ENCODE measurements around the gene ATP13A3.
"Not testable (repeated sequence)": the region's sequence is repeated elsewhere in the genome, so short reads cannot be mapped to it uniquely, and the experiment has no call there.

The ATP13A3 gene

DNA sequence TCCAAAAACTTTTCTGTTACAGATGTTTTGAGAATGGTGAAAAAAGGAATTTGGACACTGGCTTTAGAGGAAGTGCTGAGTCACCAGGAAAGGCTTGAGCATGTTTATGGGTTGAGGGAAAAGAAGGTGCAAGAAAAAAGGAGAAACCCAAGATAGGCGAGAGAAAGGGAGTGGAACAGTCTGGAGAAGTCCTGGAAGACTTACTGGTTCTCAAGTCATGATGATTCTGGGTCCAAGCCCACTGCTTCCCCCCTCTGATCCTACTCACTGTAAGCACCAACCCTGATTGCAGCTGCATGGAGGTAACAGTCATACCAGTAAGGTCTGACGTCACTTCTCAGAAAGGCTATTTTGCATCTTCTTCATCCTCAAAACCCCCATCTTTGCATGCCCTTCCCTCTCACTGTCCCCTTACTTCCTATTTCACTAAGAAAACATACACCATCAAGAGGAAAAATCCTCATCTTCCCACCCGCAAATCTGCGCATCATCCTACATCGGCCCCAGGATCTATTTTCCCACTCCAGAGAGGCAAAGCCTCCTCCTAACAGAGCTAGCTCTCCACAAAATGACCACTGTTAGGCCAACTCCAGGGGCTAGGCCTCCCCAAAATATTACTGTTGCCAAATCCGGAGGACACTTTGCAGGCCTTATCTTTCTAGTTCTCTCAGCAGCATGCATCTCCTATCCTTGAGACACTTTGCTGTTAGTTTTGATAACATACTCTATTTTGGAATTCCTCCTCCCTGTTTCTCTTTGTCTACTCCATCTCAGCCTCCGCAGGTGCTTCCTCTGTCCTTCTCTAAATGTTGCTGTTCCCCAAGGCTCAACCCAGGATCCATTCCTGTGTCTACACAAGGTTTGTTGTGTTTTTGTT lies 3.2 kb upstream of the ATP13A3 start:
- no peak for FAIRE-seq
- no peak for TF ChIP-seq POLR2A (IDR thresholded peaks at IDR 0.05; ENCODE audit: low read depth, low read length)
- DNase-seq (ENCODE audit: insufficient read length, low spot score): peak; percentile 44

DNA sequence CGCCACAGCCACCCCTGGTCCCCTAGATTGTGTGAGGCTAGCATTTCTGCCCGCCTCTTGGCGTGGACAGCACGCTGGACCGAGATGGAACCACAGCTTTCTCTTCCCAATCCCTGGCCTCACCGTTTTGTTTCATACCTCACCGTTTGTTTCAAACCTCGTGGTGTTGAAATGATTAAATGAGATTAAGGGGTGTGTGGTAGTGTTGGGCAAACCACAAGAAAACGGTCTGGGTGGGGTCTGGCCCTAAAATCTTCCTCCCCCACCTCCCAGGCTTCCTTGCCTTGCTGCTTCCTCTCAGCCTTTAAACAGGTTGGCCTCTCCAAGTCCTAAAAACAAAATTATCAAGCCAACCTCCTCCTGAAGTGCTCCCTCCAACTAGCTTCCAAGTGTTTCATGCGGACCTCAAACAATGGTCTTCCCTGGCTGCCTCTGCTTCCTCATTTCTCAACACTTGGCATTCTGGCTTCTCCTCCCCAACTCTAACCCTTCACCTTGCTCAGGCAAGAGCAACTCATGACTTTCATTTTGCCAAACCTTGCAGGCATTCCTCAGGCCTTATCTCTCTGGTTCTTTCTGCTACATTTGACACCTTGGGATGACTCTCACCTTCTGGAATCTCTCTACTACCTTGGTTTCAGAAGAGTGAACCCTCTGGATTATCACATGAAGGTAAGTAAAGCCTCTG lies 1.4 kb upstream of the ATP13A3 start:
- no peak for TF ChIP-seq POLR2A (IDR thresholded peaks at IDR 0.05; ENCODE audit: low read depth, low read length)
- DNase-seq (ENCODE audit: insufficient read length, low spot score) (peak; percentile 31), FAIRE-seq (no peak)

DNA sequence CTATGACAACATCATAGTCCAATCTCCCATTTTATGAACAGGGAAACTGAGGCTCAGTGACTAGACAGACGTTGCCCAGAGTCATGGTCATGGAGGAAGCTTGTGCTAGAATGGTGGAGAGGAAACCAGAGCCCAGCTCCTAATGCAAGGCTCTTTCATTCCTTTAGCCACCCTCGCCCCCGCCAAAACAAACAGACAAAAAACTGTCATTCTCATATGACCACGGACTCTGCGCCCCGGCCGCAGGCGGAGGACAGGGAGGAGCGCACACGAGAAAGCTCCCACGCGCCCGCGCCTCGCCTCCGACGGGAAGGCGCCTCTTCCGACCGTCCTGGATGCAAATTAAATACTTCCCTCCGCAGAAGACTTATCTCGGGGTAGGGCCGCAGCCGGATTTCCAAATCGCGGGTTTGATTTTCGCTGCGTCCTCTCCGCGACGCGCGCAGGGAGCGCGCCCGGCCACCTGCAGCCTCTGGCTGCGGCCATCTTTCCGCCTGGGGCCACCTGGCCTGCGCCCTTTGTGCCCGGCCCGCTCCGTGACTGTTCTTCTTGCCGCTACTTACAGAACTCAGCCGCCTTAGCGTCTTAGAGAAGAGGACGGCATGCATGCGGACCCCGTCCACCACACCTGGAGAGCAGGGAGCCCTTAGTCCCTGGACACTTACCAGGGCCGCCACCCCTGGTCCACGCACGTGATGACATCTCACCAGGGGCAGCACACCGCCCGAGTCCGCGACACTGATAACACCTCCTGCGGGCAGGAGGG lies 670 bp upstream of the ATP13A3 start:
- TF ChIP-seq POLR2A (IDR thresholded peaks at IDR 0.05; ENCODE audit: low read depth, low read length): no peak
- FAIRE-seq (no peak), DNase-seq (ENCODE audit: insufficient read length, low spot score) (no peak)

DNA sequence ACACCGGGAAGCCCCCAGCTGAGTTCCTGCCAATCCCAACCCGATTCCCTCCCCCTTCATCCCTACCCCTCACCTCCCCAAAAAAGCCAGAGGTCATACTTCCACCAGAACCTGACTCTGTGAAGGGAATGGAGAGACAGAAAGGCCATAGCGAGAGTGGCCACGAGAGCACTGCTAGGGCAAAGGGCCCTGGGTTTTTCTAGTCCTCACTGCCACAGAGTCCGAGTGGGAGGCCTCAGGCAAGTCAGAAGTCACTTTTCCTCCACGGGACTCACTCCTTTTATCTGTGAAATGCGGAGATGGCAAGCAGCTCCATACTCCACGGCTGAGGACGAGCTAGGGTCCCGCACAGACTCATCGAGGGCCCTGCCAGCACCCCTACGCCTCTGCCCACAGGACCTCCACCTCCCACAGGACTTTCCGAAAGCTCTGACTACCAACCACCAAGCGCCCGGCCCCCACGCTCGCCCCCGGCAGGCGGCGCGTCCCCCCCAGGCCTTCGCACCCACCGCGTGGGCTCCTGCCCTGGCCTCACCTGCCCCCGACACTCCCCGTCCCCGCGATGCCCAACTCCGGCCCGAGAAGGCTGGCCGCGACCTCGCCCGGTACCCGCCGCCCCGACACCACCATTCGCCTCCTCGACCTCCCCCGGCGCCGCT lies 792 bp downstream of the ATP13A3 start:
- no peak for TF ChIP-seq POLR2A (IDR thresholded peaks at IDR 0.05; ENCODE audit: low read depth, low read length)
- FAIRE-seq (no peak), DNase-seq (ENCODE audit: insufficient read length, low spot score) (peak; percentile 35)

DNA sequence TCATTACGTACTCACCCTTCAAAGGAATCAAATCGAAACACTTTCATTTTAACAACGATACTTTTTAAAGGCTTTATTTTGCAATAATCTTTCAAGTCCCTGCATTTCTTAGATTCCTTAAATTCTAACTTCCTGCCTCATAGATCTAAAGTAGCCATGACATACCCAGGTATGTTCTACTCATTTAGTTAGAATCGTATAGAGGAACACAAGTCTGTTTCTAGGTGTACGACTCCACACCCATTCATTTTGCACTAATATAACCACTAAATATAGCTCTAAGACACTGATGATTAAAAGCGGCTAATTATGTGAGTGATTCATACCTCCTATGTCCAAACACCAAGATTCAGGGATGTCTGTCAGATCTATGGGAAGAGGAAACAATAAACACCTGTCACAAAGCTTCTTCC lies 1.3 kb downstream of the ATP13A3 start:
- no peak for TF ChIP-seq POLR2A (IDR thresholded peaks at IDR 0.05; ENCODE audit: low read depth, low read length)
- peak; percentile 76 for FAIRE-seq
- peak; percentile 45 for DNase-seq (ENCODE audit: insufficient read length, low spot score)

DNA sequence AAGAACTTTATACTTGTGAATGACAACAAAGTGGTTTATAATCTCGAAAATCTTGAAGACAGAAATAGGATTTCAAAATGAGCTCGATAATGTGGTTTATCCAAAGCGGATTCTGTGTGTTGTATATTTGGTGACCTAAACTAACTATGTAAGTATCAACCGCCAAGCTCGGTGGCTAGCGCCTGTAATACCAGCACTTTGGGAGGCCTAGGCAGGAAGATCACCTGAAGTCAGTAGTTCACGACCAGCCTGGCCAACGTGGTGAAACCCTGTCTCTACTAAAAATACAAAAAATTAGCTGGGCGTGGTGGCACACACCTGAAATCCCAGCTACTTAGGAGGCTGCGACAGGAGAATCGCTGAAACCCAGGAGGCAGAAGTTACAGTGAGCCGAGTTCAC lies 2.2 kb downstream of the ATP13A3 start:
- FAIRE-seq: peak; percentile 36
- TF ChIP-seq POLR2A (IDR thresholded peaks at IDR 0.05; ENCODE audit: low read depth, low read length): no peak
- DNase-seq (ENCODE audit: insufficient read length, low spot score): no peak

DNA sequence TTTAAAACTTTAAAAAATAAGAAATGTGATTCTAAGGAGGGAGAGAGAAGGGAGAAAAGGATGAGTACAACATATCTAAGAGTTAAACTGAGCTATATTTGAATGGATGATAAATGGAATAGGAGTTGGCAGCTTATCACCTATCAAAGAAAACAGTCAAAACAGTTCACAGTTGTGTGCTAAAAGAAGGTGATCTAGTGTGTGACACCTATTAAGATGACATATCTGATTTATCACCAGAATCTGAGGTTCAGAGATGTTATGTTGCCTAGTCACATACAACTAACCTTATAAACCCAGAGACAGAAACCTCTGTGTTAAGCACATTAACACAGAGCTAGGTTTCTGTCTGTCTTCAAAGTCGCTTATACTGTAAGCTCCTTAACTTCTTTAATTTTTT lies 3.0 kb downstream of the ATP13A3 start:
- peak; percentile 50 for FAIRE-seq
- no peak for DNase-seq (ENCODE audit: insufficient read length, low spot score)
- TF ChIP-seq POLR2A (IDR thresholded peaks at IDR 0.05; ENCODE audit: low read depth, low read length): no peak

DNA sequence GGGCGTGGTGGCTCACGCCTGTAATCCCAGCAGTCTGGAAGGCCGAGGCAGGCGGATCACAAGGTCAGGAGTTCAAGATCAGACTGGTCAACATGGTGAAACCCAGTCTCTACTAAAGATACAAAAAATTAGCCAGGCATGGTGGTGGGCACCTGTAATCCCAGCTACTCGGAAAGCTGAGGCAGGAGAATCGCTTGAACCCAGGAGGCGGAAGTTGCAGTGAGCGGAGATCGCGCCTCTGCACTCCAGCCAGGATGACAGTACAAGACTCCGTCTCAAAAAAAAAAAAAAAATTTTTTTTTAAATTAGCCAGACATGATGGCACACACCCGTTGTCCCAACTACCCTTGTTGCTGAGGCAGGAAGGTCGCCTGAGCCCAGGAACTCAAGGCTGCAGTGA lies 4.0 kb downstream of the ATP13A3 start:
- not testable (repeated sequence) for DNase-seq (ENCODE audit: insufficient read length, low spot score); FAIRE-seq

DNA sequence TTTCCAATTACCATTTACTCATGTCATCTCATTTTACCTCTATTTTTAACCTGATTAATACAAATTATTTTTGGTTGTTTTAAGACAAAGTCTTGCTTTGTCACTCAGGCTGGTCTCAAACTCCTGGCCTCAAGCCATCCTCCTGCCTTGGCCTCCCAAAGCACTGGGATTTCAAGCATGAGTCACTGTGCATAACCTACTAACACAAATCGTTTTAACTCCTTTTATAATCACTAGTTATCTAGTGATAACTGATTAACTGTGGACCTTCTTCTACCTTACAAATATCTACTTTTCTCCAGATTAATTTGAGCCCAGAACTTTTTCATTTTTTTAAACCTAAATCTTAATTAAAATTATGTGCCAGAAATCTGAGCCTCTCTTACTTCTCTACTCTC lies 4.6 kb downstream of the ATP13A3 start:
- FAIRE-seq (peak; percentile 96), DNase-seq (ENCODE audit: insufficient read length, low spot score) (no peak)
- no peak for TF ChIP-seq POLR2A (IDR thresholded peaks at IDR 0.05; ENCODE audit: low read depth, low read length)

DNA sequence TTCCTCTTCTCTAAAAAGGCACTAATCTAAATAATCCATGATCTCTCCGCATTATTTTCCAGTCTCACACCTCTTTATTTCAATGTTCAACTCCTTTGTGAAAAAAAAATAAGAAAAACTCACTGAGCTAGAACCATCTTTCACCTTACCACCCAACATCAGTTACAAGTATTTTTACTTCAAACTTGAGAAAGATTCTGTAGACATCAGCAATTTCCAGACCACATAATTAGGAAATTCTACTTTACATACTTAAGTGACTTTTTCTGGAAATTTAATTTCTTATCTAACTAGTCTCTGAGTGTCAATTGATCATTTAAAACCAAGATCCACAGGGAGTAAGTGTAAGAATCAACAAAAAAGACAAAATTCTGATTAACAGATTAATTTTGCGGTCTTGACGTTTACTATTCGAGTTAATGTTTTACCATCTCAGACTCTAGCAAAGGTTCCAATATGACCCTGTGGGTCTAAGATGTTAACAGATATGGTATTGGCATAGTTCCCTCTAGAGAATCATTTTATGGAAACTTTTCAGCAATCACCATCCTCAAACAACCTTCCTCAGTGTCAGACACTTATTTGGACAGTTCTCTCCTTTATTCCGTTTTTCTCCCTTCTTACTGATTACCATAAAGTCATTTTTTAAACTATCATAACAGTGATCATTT lies 5.1 kb downstream of the ATP13A3 start:
- TF ChIP-seq POLR2A (IDR thresholded peaks at IDR 0.05; ENCODE audit: low read depth, low read length): no peak
- FAIRE-seq (no peak), DNase-seq (ENCODE audit: insufficient read length, low spot score) (no peak)

DNA sequence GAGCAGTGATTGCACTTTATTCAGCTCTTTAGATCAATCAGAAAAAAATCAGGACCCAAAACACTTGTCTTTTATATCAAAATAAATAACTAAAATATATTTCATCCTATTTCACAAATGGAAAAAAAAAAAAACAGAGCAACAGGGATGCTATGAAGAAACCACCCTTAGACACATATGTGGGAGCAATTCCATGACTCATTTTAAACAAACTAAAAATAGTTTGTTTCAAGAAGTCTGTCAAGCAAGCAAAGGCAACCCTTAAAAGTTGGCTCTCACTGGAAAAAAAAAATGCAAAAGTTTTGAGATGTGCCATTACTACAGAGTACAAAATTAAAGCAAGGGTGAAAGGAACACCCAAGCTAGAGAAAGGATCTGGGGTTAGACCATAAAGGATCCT lies 5.7 kb downstream of the ATP13A3 start:
- FAIRE-seq (peak; percentile 85), DNase-seq (ENCODE audit: insufficient read length, low spot score) (no peak)
- TF ChIP-seq POLR2A (IDR thresholded peaks at IDR 0.05; ENCODE audit: low read depth, low read length): no peak

DNA sequence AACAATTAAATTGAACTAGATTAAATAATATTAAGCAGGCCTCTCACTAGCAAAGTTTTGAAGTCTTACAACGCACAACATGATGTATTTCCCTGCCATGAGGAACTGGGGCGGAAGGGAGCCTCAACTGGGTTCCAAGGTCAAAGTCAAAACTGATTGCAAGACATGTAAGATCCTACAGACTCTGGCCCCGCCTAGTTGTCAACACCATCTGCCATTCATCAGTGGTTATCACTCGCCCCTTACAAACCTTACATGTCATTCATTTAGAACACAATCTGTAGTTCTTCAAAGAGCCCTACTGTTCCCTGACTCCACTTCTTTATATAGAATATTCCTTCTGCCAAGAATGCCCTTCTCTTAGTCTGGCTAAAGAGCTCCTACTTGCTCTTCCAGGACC lies 10.0 kb downstream of the ATP13A3 start:
- no peak for FAIRE-seq
- TF ChIP-seq POLR2A (IDR thresholded peaks at IDR 0.05; ENCODE audit: low read depth, low read length): no peak
- DNase-seq (ENCODE audit: insufficient read length, low spot score): no peak

DNA sequence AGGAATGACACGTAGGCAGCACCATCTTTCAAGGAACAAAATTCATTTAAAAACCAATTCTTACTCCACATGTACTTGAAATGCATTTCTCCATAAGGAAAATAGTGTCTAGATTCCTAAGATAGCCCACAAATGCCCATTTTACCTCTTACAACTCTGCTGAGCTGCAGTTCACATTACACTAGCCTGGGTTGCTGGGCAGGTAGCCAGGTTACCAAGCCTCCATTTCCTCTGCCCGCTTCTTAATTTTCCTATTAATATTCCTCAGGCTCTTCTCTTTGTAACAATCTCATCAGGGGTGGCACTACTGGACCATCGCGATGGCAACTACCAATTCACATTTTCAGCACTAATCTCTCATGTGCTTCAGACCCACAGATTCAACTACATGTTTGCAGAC lies 10.8 kb downstream of the ATP13A3 start:
- no peak for TF ChIP-seq POLR2A (IDR thresholded peaks at IDR 0.05; ENCODE audit: low read depth, low read length)
- DNase-seq (ENCODE audit: insufficient read length, low spot score): no peak
- FAIRE-seq: no peak

Data from H54 (cell line).